Endothelial cell of umbilical vein (primary cell): ENCODE results near the gene TGFA.

Source experiments
- GATA2 ChIP-seq: IDR thresholded peaks from 2 replicates; pipeline ENCODE4 v1.7.0; 2011; ENCODE audit warnings: low read depth, mild to moderate bottlenecking, moderate library complexity, mixed read lengths, low read length; ENCODE audit not compliant: insufficient read length, insufficient read depth
- POLR2A ChIP-seq: IDR thresholded peaks from 2 replicates; pipeline ENCODE4 v1.6.1; 2012; ENCODE audit warnings: low read depth, mild to moderate bottlenecking, control low read depth, low read length
- POLR2AphosphoS5 ChIP-seq: IDR thresholded peaks from 2 replicates; pipeline ENCODE4 v1.6.1; 2012; ENCODE audit warnings: low read depth, mild to moderate bottlenecking, control low read depth, low read length, moderate library complexity; ENCODE audit not compliant: insufficient read depth
- TF ChIP-seq, protein P1 (sequence below), 2 donors: IDR thresholded peaks; 1 replicate in 1 of 2; 2 replicates in 1 of 2; pipeline ENCODE4 v1.5.1; 2011; ENCODE audit warnings: low read length in 2 of 2, mild to moderate bottlenecking in 2 of 2, moderate library complexity in 2 of 2, control low read depth in 1 of 2, inconsistent platforms in 1 of 2, low read depth in 1 of 2; ENCODE audit not compliant: insufficient read depth in 1 of 2; ENCODE audit errors: extremely low read depth in 1 of 2

DNA sequence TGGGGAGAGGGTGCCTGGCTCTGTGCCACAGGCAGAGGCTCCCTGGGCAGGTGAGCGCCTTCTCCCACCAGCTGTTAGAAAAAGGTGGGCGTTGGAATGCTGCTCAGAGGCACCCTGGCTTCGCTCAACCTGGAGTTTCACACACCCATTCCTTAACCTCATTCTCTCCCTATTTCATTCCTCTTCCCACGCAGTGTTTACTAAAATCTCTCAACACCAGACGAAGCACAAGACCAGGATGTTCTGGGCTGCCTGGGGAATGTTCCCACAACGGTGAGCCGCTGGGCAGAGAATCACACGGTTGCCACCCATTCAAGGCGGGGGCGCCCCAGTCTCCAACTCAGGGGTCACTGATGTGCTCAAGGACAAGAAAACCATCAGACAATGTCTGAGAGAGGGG, 64.5 kb downstream of the TGFA start:
- TF ChIP-seq, protein P1, sequence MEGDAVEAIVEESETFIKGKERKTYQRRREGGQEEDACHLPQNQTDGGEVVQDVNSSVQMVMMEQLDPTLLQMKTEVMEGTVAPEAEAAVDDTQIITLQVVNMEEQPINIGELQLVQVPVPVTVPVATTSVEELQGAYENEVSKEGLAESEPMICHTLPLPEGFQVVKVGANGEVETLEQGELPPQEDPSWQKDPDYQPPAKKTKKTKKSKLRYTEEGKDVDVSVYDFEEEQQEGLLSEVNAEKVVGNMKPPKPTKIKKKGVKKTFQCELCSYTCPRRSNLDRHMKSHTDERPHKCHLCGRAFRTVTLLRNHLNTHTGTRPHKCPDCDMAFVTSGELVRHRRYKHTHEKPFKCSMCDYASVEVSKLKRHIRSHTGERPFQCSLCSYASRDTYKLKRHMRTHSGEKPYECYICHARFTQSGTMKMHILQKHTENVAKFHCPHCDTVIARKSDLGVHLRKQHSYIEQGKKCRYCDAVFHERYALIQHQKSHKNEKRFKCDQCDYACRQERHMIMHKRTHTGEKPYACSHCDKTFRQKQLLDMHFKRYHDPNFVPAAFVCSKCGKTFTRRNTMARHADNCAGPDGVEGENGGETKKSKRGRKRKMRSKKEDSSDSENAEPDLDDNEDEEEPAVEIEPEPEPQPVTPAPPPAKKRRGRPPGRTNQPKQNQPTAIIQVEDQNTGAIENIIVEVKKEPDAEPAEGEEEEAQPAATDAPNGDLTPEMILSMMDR (IDR thresholded peaks at IDR 0.05; ENCODE audit: extremely low read depth in 1 of 2, insufficient read depth in 1 of 2, low read depth in 1 of 2, low read length in 2 of 2): no peak
- TF ChIP-seq POLR2A: no peak
- TF ChIP-seq GATA2: no peak
- TF ChIP-seq POLR2AphosphoS5: no peak
